HCEC 1CT (cell line): Measurements from ENCODE around the gene TSC22D3.
A peak's percentile ranks its signal among the peaks of the same experiment; 100 is the strongest.
"Not testable (repeated sequence)": the region's sequence is repeated elsewhere in the genome, so short reads cannot be mapped to it uniquely, and the experiment has no call there.

Source experiments
- DNase-seq: peaks from one replicate; pipeline ENCODE4 v3.0.0-alpha.2; 2017

TSC22D3 gene

GRCh38 chrX:107775734-107776511, at the start of gene TSC22D3:
Gene TSC22D3 (minus strand): TSS chrX:107775787. CDS start chrX:107775419, 368 bp downstream.
- peak; percentile 75 for DNase-seq

- DNase-seq = peak; percentile 81
Measured at GRCh38 chrX:107823456-107823855, 47.9 kb upstream of the TSC22D3 start.

GRCh38 chrX:107823042-107823441, 47.5 kb upstream of the TSC22D3 start:
- no peak for DNase-seq

- no peak for DNase-seq
Measured at GRCh38 chrX:107818900-107819521, 43.4 kb upstream of the TSC22D3 start.

- DNase-seq = not testable (repeated sequence)
Measured at GRCh38 chrX:107810053-107810452, 34.5 kb upstream of the TSC22D3 start.

GRCh38 chrX:107805179-107805578, 29.6 kb upstream of the TSC22D3 start:
- DNase-seq = no peak

GRCh38 chrX:107804427-107804826, 28.8 kb upstream of the TSC22D3 start:
- no peak for DNase-seq

GRCh38 chrX:107787827-107788226, 12.2 kb upstream of the TSC22D3 start:
- DNase-seq = no peak

GRCh38 chrX:107780525-107780924, 4.9 kb upstream of the TSC22D3 start:
- DNase-seq = no peak

GRCh38 chrX:107777536-107777832, 1.9 kb upstream of the TSC22D3 start, which contains the start of gene NCBP2L:
Gene NCBP2L (plus strand): TSS chrX:107777733. CDS start chrX:107794221, 16,488 bp downstream.
- DNase-seq = no peak

- peak; percentile 85 for DNase-seq
Measured at GRCh38 chrX:107776649-107777535, 1.3 kb upstream of the TSC22D3 start.

GRCh38 chrX:107775000-107775733, 420 bp downstream of the TSC22D3 start:
- no peak for DNase-seq

- DNase-seq = no peak
Measured at GRCh38 chrX:107773906-107774435, 1.6 kb downstream of the TSC22D3 start.

- DNase-seq = no peak
Measured at GRCh38 chrX:107773206-107773605, 2.4 kb downstream of the TSC22D3 start.

- no peak for DNase-seq
Measured at GRCh38 chrX:107769581-107770317, 5.8 kb downstream of the TSC22D3 start.

GRCh38 chrX:107768051-107768450, 7.5 kb downstream of the TSC22D3 start:
- no peak for DNase-seq

GRCh38 chrX:107766470-107767150, 9.0 kb downstream of the TSC22D3 start:
- DNase-seq = peak; percentile 34

- no peak for DNase-seq
Measured at GRCh38 chrX:107764845-107765608, 10.6 kb downstream of the TSC22D3 start.

- no peak for DNase-seq
Measured at GRCh38 chrX:107763647-107764046, 11.9 kb downstream of the TSC22D3 start.
